Osteoblast (primary cell): Measurements from ENCODE around the gene MFSD8. TPM values are rescaled to one million over a fixed set of nuclear protein-coding genes. Genes with fewer than 3 reads are reported as not detected.

Experiments used
- DNase-seq: peaks from one replicate; pipeline ENCODE4 v3.0.0; 2011; ENCODE audit warnings: low spot score, mixed read lengths; ENCODE audit not compliant: insufficient read length; ENCODE audit errors: missing footprints
- H2AFZ ChIP-seq: 2 replicates; pipeline ENCODE4 v1.6.0; 2011; ENCODE audit warnings: mild to moderate bottlenecking, low read length
- H3K27ac ChIP-seq: 2 replicates; pipeline ENCODE4 v1.5.1; 2011; ENCODE audit warnings: mild to moderate bottlenecking, low read depth, low read length, moderate library complexity
- H3K27me3 ChIP-seq: 2 replicates; pipeline ENCODE4 v1.6.0; 2012; ENCODE audit warnings: mild to moderate bottlenecking, control low read depth, inconsistent platforms, low read length, moderate library complexity; ENCODE audit not compliant: insufficient read depth
- H3K36me3 ChIP-seq: 2 replicates; pipeline ENCODE4 v1.5.1; 2011; ENCODE audit warnings: mild to moderate bottlenecking, low read length, control low read depth, moderate library complexity; ENCODE audit not compliant: insufficient read depth
- H3K4me1 ChIP-seq: 2 replicates; pipeline ENCODE4 v1.5.1; 2011; ENCODE audit warnings: mild to moderate bottlenecking, low read length, control low read depth, moderate library complexity; ENCODE audit not compliant: insufficient read depth
- H3K4me2 ChIP-seq: 2 replicates; pipeline ENCODE4 v1.6.0; 2011; ENCODE audit warnings: mild to moderate bottlenecking, low read length; ENCODE audit not compliant: insufficient read depth
- H3K4me3 ChIP-seq: fragments of 200-600 bp; sonication (generic); 3 replicates; pipeline ENCODE4 v1.5.1; 2012; ENCODE audit warnings: mild to moderate bottlenecking, low read length, inconsistent platforms; ENCODE audit not compliant: insufficient read depth
- H3K79me2 ChIP-seq: 2 replicates; pipeline ENCODE4 v1.6.0; 2012; ENCODE audit warnings: mild to moderate bottlenecking, low read length, control low read depth, inconsistent platforms; ENCODE audit not compliant: insufficient read depth
- H3K9me3 ChIP-seq: 2 replicates; pipeline ENCODE4 v1.5.1; 2011; ENCODE audit warnings: low read depth, low read length, control low read depth
- H4K20me1 ChIP-seq: 2 replicates; pipeline ENCODE4 v1.6.0; 2012; ENCODE audit warnings: mild to moderate bottlenecking, low read length, control low read depth; ENCODE audit not compliant: insufficient read depth
- total RNA-seq: library from RNA; depleted of rRNA; stranded (reverse); fragments of >200 nt; gene quantifications from 2 replicates; pipeline ENCODE4 v1.2.3, GENCODE V29; 2012
- TF ChIP-seq, protein P1 (sequence below): IDR thresholded peaks from 2 replicates; pipeline ENCODE4 v1.5.1; 2011; ENCODE audit warnings: mild to moderate bottlenecking, low read depth, low read length, moderate library complexity; ENCODE audit errors: extremely low read depth

The MFSD8 gene
- total RNA-seq, 1 donor: 27.1 TPM

- Histone ChIP-seq H2AFZ (peak within 1 kb of the TSS; percentile 99), H4K20me1 (no peaks in the 10 kb centered on the region), H3K27ac (peak within 1 kb of the TSS; percentile 76), H3K4me2 (peak within 1 kb of the TSS; percentile 78), H3K9me3 (no peaks in the 10 kb centered on the region), H3K27me3 (no peaks in the 10 kb centered on the region), H3K4me3 (peak within 1 kb of the TSS; percentile 99), H3K36me3 (no peaks in the 10 kb centered on the region), H3K4me1 (peaks cover 7% of the 10 kb centered on the region), H3K79me2 (peaks cover 8% of the 10 kb centered on the region)
- TF ChIP-seq, protein P1, sequence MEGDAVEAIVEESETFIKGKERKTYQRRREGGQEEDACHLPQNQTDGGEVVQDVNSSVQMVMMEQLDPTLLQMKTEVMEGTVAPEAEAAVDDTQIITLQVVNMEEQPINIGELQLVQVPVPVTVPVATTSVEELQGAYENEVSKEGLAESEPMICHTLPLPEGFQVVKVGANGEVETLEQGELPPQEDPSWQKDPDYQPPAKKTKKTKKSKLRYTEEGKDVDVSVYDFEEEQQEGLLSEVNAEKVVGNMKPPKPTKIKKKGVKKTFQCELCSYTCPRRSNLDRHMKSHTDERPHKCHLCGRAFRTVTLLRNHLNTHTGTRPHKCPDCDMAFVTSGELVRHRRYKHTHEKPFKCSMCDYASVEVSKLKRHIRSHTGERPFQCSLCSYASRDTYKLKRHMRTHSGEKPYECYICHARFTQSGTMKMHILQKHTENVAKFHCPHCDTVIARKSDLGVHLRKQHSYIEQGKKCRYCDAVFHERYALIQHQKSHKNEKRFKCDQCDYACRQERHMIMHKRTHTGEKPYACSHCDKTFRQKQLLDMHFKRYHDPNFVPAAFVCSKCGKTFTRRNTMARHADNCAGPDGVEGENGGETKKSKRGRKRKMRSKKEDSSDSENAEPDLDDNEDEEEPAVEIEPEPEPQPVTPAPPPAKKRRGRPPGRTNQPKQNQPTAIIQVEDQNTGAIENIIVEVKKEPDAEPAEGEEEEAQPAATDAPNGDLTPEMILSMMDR: no peak
- DNase-seq: peak; percentile 97
Observed at GRCh38 chr4:127880763-127881562, 84.0 kb downstream of the MFSD8 start, which contains the start of gene PLK4. Gene PLK4 (plus strand): TSS chr4:127880893. CDS start chr4:127881135, 242 bp downstream.

DNA sequence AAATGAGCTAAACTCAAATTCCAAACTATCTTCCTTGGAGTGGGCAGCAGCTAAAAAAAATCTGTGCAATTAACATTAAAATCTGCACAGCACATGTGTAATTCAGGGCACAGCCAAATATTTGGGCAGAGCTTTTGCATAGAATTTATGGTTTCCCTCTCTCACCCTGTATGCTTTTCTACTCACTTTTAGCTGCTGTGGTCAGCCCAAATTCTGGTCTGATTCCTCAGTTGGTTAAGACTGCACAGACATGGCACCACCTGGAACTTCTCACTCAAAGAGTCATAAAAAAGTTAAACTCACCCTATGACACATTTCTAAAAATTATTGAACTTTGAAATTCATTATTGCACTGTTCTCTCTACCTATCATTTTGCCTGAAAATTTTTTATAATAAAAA lies 89.2 kb downstream of the MFSD8 start:
- Histone ChIP-seq H3K27ac (no peak overlapping the region), H3K79me2 (peaks cover 4% of the 10 kb centered on the region), H3K36me3 (no peaks in the 10 kb centered on the region), H3K4me1 (peaks cover 13% of the 10 kb centered on the region), H3K9me3 (no peaks in the 10 kb centered on the region), H4K20me1 (no peaks in the 10 kb centered on the region), H2AFZ (no peak overlapping the region), H3K27me3 (no peaks in the 10 kb centered on the region), H3K4me2 (no peak overlapping the region), H3K4me3 (no peak overlapping the region)
- DNase-seq: no peak
- TF ChIP-seq, protein P1: no peak

DNA sequence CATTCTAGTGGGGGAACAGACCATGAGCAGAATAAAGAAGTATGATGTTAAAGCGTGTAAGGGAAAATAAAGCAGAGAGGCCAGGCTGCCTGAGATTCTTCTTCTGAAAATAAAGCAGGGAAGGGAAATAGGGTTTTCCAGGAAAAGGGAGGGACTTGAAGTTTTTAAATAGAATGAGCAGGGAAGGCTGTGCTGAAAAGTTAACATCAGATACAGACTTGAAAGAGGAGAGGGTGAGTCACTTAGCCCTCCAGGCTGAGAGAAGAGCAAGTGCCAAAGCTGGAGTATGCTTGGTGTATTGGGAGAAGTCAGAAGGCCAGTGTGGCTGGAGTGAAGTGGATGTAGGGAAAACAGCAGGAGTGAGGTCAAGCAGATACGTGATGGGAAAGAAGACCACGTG lies 94.3 kb downstream of the MFSD8 start:
- H3K4me3 ChIP-seq: no peak overlapping the region
- H3K4me2 ChIP-seq: peak overlapping the region; percentile 62

GRCh38 chr4:127870281-127870680 lies 94.7 kb downstream of the MFSD8 start:
- peaks cover 12% of the 10 kb centered on the region for H3K4me1 ChIP-seq
- H3K27ac ChIP-seq: peak overlapping the region; percentile 20
- no peak overlapping the region for H3K4me3 ChIP-seq
- H2AFZ ChIP-seq: peak overlapping the region; percentile 52
- TF ChIP-seq, protein P1: no peak
- H3K4me2 ChIP-seq: peak overlapping the region; percentile 62
- H3K9me3 ChIP-seq: no peaks in the 10 kb centered on the region
- no peaks in the 10 kb centered on the region for H4K20me1 ChIP-seq
- no peaks in the 10 kb centered on the region for H3K27me3 ChIP-seq
- H3K79me2 ChIP-seq: peaks cover 2% of the 10 kb centered on the region
- no peaks in the 10 kb centered on the region for H3K36me3 ChIP-seq
- DNase-seq: no peak

More for the DNA sequence above, 94.3 kb downstream of the MFSD8 start:
- Histone ChIP-seq H2AFZ (peak overlapping the region; percentile 52), H3K36me3 (no peaks in the 10 kb centered on the region), H4K20me1 (no peaks in the 10 kb centered on the region), H3K27me3 (no peaks in the 10 kb centered on the region), H3K4me1 (peaks cover 12% of the 10 kb centered on the region), H3K9me3 (no peaks in the 10 kb centered on the region), H3K79me2 (peaks cover 2% of the 10 kb centered on the region), H3K27ac (peak overlapping the region; percentile 20)
- TF ChIP-seq, protein P1: no peak
- peak; percentile 46 for DNase-seq
